Stimulated activated CD8-positive, alpha-beta memory T cell treated with anti-CD3 and anti-CD28 coated beads, Interleukin-4, amount 100 ng/mL, for 48 hours (primary cell): ENCODE measurements around the gene ZNF154.
"Not testable (repeated sequence)": the region's sequence is repeated elsewhere in the genome, so short reads cannot be mapped to it uniquely, and the experiment has no call there.

ENCODE experiments used
- DNase-seq: peaks from one replicate; pipeline ENCODE4 v3.0.0-alpha.2; 2020

The ZNF154 gene

GRCh38 chr19:57708641-57709361, at the start of gene ZNF154:
TSS of gene ZNF154 (minus strand) at chr19:57709204. CDS start at chr19:57708971, 233 bp downstream.
- DNase-seq, result peak; percentile 38

- no peak for DNase-seq
Observed at GRCh38 chr19:57757941-57758340, 48.9 kb upstream of the ZNF154 start.

GRCh38 chr19:57755031-57755430, 46.0 kb upstream of the ZNF154 start:
- DNase-seq, result no peak

- DNase-seq, result no peak
Observed at GRCh38 chr19:57754091-57754673, 45.2 kb upstream of the ZNF154 start.

GRCh38 chr19:57748029-57748428, 39.0 kb upstream of the ZNF154 start:
- no peak for DNase-seq

GRCh38 chr19:57747472-57747807, 38.4 kb upstream of the ZNF154 start:
- DNase-seq, result no peak

GRCh38 chr19:57746580-57747471, 37.8 kb upstream of the ZNF154 start, which contains the start of gene ZNF776:
TSS of gene ZNF776 (plus strand) at chr19:57746815. CDS start at chr19:57747059, 244 bp downstream.
- DNase-seq, result peak; percentile 82

GRCh38 chr19:57738770-57739169, 29.8 kb upstream of the ZNF154 start:
- DNase-seq, result not testable (repeated sequence)

GRCh38 chr19:57738320-57738719, 29.3 kb upstream of the ZNF154 start:
- peak; percentile 56 for DNase-seq

- no peak for DNase-seq
Observed at GRCh38 chr19:57720878-57721277, 11.9 kb upstream of the ZNF154 start.

GRCh38 chr19:57719901-57720519, 11.0 kb upstream of the ZNF154 start:
- no peak for DNase-seq

GRCh38 chr19:57719424-57719823, 10.4 kb upstream of the ZNF154 start:
- no peak for DNase-seq

- DNase-seq, result no peak
Observed at GRCh38 chr19:57712222-57712621, 3.2 kb upstream of the ZNF154 start.

- no peak for DNase-seq
Observed at GRCh38 chr19:57709616-57710015, 612 bp upstream of the ZNF154 start.

GRCh38 chr19:57706346-57706745, 2.7 kb downstream of the ZNF154 start:
- no peak for DNase-seq

- DNase-seq, result no peak
Observed at GRCh38 chr19:57701625-57702024, 7.4 kb downstream of the ZNF154 start.

- no peak for DNase-seq
Observed at GRCh38 chr19:57689750-57690149, 19.3 kb downstream of the ZNF154 start.

- DNase-seq, result no peak
Observed at GRCh38 chr19:57688011-57688763, 20.8 kb downstream of the ZNF154 start.

- DNase-seq, result no peak
Observed at GRCh38 chr19:57687363-57688010, 21.5 kb downstream of the ZNF154 start.

- no peak for DNase-seq
Observed at GRCh38 chr19:57686727-57687126, 22.3 kb downstream of the ZNF154 start.

GRCh38 chr19:57682226-57682766, 26.7 kb downstream of the ZNF154 start:
- no peak for DNase-seq

GRCh38 chr19:57675881-57676280, 33.1 kb downstream of the ZNF154 start:
- no peak for DNase-seq
